DOHH2 (cell line): Measurements from ENCODE around the gene MRPS12.

Source experiments
- H3F3A ChIP-seq: fragments of 200-600 bp; sonication (generic), shearing (Covaris generic); 2 replicates; pipeline ENCODE4 v1.6.0; 2016; ENCODE audit warnings: antibody characterized with exemption, mild to moderate bottlenecking; ENCODE audit not compliant: control insufficient read depth, insufficient read depth
- H3K27ac ChIP-seq: fragments of 200-600 bp; sonication (generic); 2 replicates; pipeline ENCODE4 v1.5.1; 2014; ENCODE audit warnings: low read depth, mild to moderate bottlenecking, low read length, moderate library complexity
- H3K27me3 ChIP-seq: fragments of 200-600 bp; sonication (generic); 2 replicates; pipeline ENCODE4 v1.6.1; 2014; ENCODE audit warnings: mild to moderate bottlenecking, low read length, mixed read lengths; ENCODE audit not compliant: control insufficient read depth
- H3K36me3 ChIP-seq: fragments of 200-600 bp; sonication (generic); 2 replicates; pipeline ENCODE4 v1.6.1; 2014; ENCODE audit warnings: mild to moderate bottlenecking, low read length, moderate library complexity, mixed read lengths; ENCODE audit not compliant: control insufficient read depth
- H3K4me1 ChIP-seq: fragments of 200-600 bp; sonication (generic); 2 replicates; pipeline ENCODE4 v1.6.1; 2014; ENCODE audit warnings: mild to moderate bottlenecking, low read length, mixed read lengths; ENCODE audit not compliant: control insufficient read depth
- H3K4me2 ChIP-seq: fragments of 200-600 bp; sonication (generic); 2 replicates; pipeline ENCODE4 v1.6.0; 2014; ENCODE audit warnings: mild to moderate bottlenecking, low read length, moderate library complexity
- H3K4me3 ChIP-seq: fragments of 200-600 bp; sonication (generic); 2 replicates; pipeline ENCODE4 v1.5.1; 2014; ENCODE audit warnings: mild to moderate bottlenecking, low read length, mixed read lengths
- H3K79me2 ChIP-seq: fragments of 200-600 bp; sonication (generic); 2 replicates; pipeline ENCODE4 v1.6.1; 2014; ENCODE audit warnings: mild to moderate bottlenecking, low read length, mixed read lengths; ENCODE audit not compliant: control insufficient read depth
- H3K9me2 ChIP-seq: fragments of 200-600 bp; sonication (generic); replicated peaks from 2 replicates; pipeline ENCODE4 v1.6.1; 2014; ENCODE audit warnings: mild to moderate bottlenecking, low read length, mixed read lengths; ENCODE audit not compliant: control insufficient read depth
- H3K9me3 ChIP-seq: fragments of 200-600 bp; sonication (generic); 2 replicates; pipeline ENCODE4 v1.6.1; 2014; ENCODE audit warnings: antibody characterized with exemption, low read length, mixed read lengths; ENCODE audit not compliant: control insufficient read depth, insufficient read depth
- H4K20me1 ChIP-seq: fragments of 200-600 bp; sonication (generic); 2 replicates; pipeline ENCODE4 v1.6.0; 2014; ENCODE audit warnings: low read depth, mild to moderate bottlenecking, antibody characterized with exemption, low read length, moderate library complexity; ENCODE audit not compliant: control insufficient read depth, insufficient read depth
- CTCF ChIP-seq: fragments of 200-600 bp; sonication (generic); IDR thresholded peaks from one replicate; pipeline ENCODE4 v1.5.1; 2014; ENCODE audit warnings: antibody characterized with exemption, mild to moderate bottlenecking, low read depth, low read length; ENCODE audit not compliant: poor library complexity, severe bottlenecking
- EZH2phosphoT487 ChIP-seq: fragments of 200-600 bp; sonication (generic); IDR thresholded peaks from 2 replicates; pipeline ENCODE4 v1.6.1; 2017; ENCODE audit warnings: borderline replicate concordance, mild to moderate bottlenecking, antibody characterized with exemption, low read length, moderate library complexity, mixed read lengths

The MRPS12 gene

GRCh38 chr19:38889803-38890202 lies 40.9 kb upstream of the MRPS12 start:
- no peaks in the 10 kb centered on the region for H4K20me1 ChIP-seq
- TF ChIP-seq CTCF (no peak), EZH2phosphoT487 (no peak)
- no peak overlapping the region for H3K27ac ChIP-seq
- no peaks in the 10 kb centered on the region for H3K27me3 ChIP-seq
- no peak overlapping the region for H3K4me3 ChIP-seq
- H3K9me3 ChIP-seq: no peaks in the 10 kb centered on the region
- H3K9me2 ChIP-seq: no peaks in the 10 kb centered on the region
- no peak overlapping the region for H3K4me2 ChIP-seq
- H3K4me1 ChIP-seq: no peaks in the 10 kb centered on the region
- H3K36me3 ChIP-seq: no peaks in the 10 kb centered on the region; the same call in 1 of the 2 replicates
- H3K79me2 ChIP-seq: no peaks in the 10 kb centered on the region
- no peaks in the 10 kb centered on the region for H3F3A ChIP-seq

DNA sequence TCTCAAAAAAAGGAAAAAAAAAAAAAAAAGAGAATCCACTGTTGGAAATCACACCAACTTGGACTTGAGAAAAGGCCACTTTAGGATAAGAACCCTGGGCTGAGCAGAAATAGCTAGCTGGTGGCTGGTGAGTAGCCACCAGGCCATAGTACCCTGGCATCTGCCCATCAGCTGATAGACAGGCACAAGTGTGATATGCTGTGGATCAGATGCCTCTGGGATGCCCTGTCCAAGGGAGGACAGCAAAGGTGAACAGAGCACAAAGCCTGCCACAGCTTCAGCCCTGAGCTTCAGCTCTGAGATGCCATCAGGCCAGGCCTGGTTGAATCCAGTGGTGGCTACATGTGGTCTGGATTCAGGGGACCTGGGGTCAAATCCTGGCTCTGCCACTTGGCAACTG lies 40.1 kb upstream of the MRPS12 start:
- H4K20me1 ChIP-seq: no peaks in the 10 kb centered on the region
- H3K79me2 ChIP-seq: no peaks in the 10 kb centered on the region
- no peak overlapping the region for H3K27ac ChIP-seq
- H3K9me3 ChIP-seq: no peaks in the 10 kb centered on the region
- H3K4me3 ChIP-seq: no peak overlapping the region
- H3F3A ChIP-seq: no peaks in the 10 kb centered on the region
- TF ChIP-seq EZH2phosphoT487 (no peak), CTCF (no peak)
- no peaks in the 10 kb centered on the region for H3K27me3 ChIP-seq
- H3K9me2 ChIP-seq: no peaks in the 10 kb centered on the region
- H3K4me2 ChIP-seq: no peak overlapping the region
- no peaks in the 10 kb centered on the region for H3K4me1 ChIP-seq
- no peaks in the 10 kb centered on the region; the same call in 1 of the 2 replicates for H3K36me3 ChIP-seq

- no peaks in the 10 kb centered on the region for H3K27me3 ChIP-seq
- H3K27ac ChIP-seq: no peak overlapping the region
- no peak overlapping the region for H3K4me2 ChIP-seq
- H3K4me1 ChIP-seq: no peaks in the 10 kb centered on the region
- H3K4me3 ChIP-seq: no peak overlapping the region
- H3K36me3 ChIP-seq: no peaks in the 10 kb centered on the region; the same call in 1 of the 2 replicates
- no peaks in the 10 kb centered on the region for H4K20me1 ChIP-seq
- no peaks in the 10 kb centered on the region for H3K9me2 ChIP-seq
- H3K79me2 ChIP-seq: no peaks in the 10 kb centered on the region
- no peaks in the 10 kb centered on the region for H3F3A ChIP-seq
- no peaks in the 10 kb centered on the region for H3K9me3 ChIP-seq
- TF ChIP-seq EZH2phosphoT487 (no peak), CTCF (no peak)
These were observed 39.0 kb upstream of the MRPS12 start for GRCh38 chr19:38891771-38892170.
